ENCODE data around the gene AGPAT2. TPM values are rescaled to one million over a fixed set of nuclear protein-coding genes. Genes with fewer than 3 reads are reported as not detected.

Gene AGPAT2
- polyA plus RNA-seq, 1 of the 3 experiments (the other 2 are of a cell fraction): 46.8 TPM

- Histone ChIP-seq H3K9me3 (no peaks in the 10 kb centered on the region), H3K4me2 (peak overlapping the region; percentile 100), H4K20me1 (ENCODE audit: insufficient read depth) (peaks cover 7% of the 10 kb centered on the region; the same call in 1 of the 2 replicates), H3F3A (replicated peaks; ENCODE audit: insufficient read depth) (no peaks in the 10 kb centered on the region), H3K4me3 (ENCODE audit: low read depth in 2 of 2, low read length in 1 of 2) (no peak overlapping the region), H3K4me1 (ENCODE audit: control insufficient read depth in 1 of 2, insufficient read depth in 2 of 2, low read depth in 1 of 2, low read length in 1 of 2) (peaks cover 4 to 19% of the 10 kb centered on the region in 2 experiments; a peak in 2 of 4 replicates), H3K79me2 (ENCODE audit: insufficient read depth) (peaks cover 22% of the 10 kb centered on the region), H3K9me2 (no peaks in the 10 kb centered on the region), H3K36me3 (replicated peaks in 1 of 2; ENCODE audit: control insufficient read depth in 1 of 2, insufficient read depth in 2 of 2, low read length in 1 of 2) (no peaks in the 10 kb centered on the region), H2AFZ (ENCODE audit: low read depth) (no peak overlapping the region), H3K9ac (no peak overlapping the region), H3K27ac (ENCODE audit: low read depth in 2 of 2, low read length in 1 of 2) (no peak overlapping the region), H3K27me3 (ENCODE audit: insufficient read depth) (no peaks in the 10 kb centered on the region)
- no peak for DNase-seq
- no peak for TF ChIP-seq TCF12 (IDR thresholded peaks at IDR 0.05)
- no peak for TF ChIP-seq JUND (IDR thresholded peaks at IDR 0.05)
- no peak for TF ChIP-seq USF1 (IDR thresholded peaks at IDR 0.05; ENCODE audit: borderline replicate concordance, low read depth)
- TF ChIP-seq RAD21 (IDR thresholded peaks at IDR 0.05; ENCODE audit: low read length): no peak
- TF ChIP-seq EZH2phosphoT487 (IDR thresholded peaks at IDR 0.05; ENCODE audit: borderline replicate concordance, low read depth): no peak
- no peak for TF ChIP-seq USF2 (IDR thresholded peaks at IDR 0.05; ENCODE audit: borderline replicate concordance, low read depth, low read length)
- no peak for TF ChIP-seq GABPA (IDR thresholded peaks at IDR 0.05; ENCODE audit: low read depth)
- TF ChIP-seq YY1 (IDR thresholded peaks at IDR 0.05; ENCODE audit: low read depth): no peak
- no peak for TF ChIP-seq MEF2A (IDR thresholded peaks at IDR 0.05; ENCODE audit: borderline replicate concordance, low read depth)
- TF ChIP-seq TEAD4 (IDR thresholded peaks at IDR 0.05; ENCODE audit: borderline replicate concordance, insufficient read depth): no peak
- TF ChIP-seq ZBTB33 (IDR thresholded peaks at IDR 0.05; ENCODE audit: borderline replicate concordance, low read depth): no peak
- no peak for TF ChIP-seq SIN3A (IDR thresholded peaks at IDR 0.05; ENCODE audit: borderline replicate concordance, low read depth, low read length)
- TF ChIP-seq SMC3 (IDR thresholded peaks at IDR 0.05; ENCODE audit: low read depth, low read length): no peak
- CTCF ChIA-PET: interaction anchor here (1.0 to 8.5 kb wide), 5 partner anchors 9 to 44 kb away, joined by 3 to 90 read pairs (median 9); no protein-coding TSS in a partner anchor
- POLR2A ChIA-PET: no interaction called here
- no CpG with 5 or more reads among the region's 7 CpGs for WGBS (ENCODE audit: low lambda C conversion rate)
Observed at GRCh38 chr9:136685216-136685615, 2.0 kb downstream of the AGPAT2 start.

GRCh38 chr9:136684799-136685198, 2.5 kb downstream of the AGPAT2 start:
- POLR2A ChIA-PET: no interaction called here
- Histone ChIP-seq H3K27me3 (ENCODE audit: insufficient read depth) (no peaks in the 10 kb centered on the region), H3K79me2 (ENCODE audit: insufficient read depth) (peaks cover 22% of the 10 kb centered on the region), H3K27ac (ENCODE audit: low read depth in 2 of 2, low read length in 1 of 2) (no peak overlapping the region), H3K4me3 (ENCODE audit: low read depth in 2 of 2, low read length in 1 of 2) (no peak overlapping the region), H3K9me3 (no peaks in the 10 kb centered on the region), H3K4me2 (0 out of 2 replicates have a peak overlapping the region, but pooled peaks have one; percentile 100), H3K9me2 (no peaks in the 10 kb centered on the region), H3K36me3 (replicated peaks in 1 of 2; ENCODE audit: control insufficient read depth in 1 of 2, insufficient read depth in 2 of 2, low read length in 1 of 2) (no peaks in the 10 kb centered on the region), H3F3A (replicated peaks; ENCODE audit: insufficient read depth) (no peaks in the 10 kb centered on the region), H3K9ac (no peak overlapping the region), H2AFZ (ENCODE audit: low read depth) (no peak overlapping the region), H3K4me1 (ENCODE audit: control insufficient read depth in 1 of 2, insufficient read depth in 2 of 2, low read depth in 1 of 2, low read length in 1 of 2) (peaks cover 4 to 22% of the 10 kb centered on the region in 2 experiments; a peak in 2 of 4 replicates), H4K20me1 (ENCODE audit: insufficient read depth) (peaks cover 10% of the 10 kb centered on the region; the same call in 1 of the 2 replicates)
- CTCF ChIA-PET: interaction anchor here (0.6 to 8.5 kb wide), 3 partner anchors 12 to 244 kb away, joined by 3 to 90 read pairs (median 10); no protein-coding TSS in a partner anchor
- DNase-seq: no peak
- WGBS (ENCODE audit: low lambda C conversion rate): 93% methylated on average over 14 of the region's 15 CpGs
- TF ChIP-seq EP300 (IDR thresholded peaks at IDR 0.05; ENCODE audit: borderline replicate concordance in 1 of 2, low read depth in 1 of 2, low read length in 1 of 2) (no peak), CHD2 (IDR thresholded peaks at IDR 0.05; ENCODE audit: low read length, partially characterized antibody) (no peak), TCF12 (IDR thresholded peaks at IDR 0.05) (no peak), FOSL2 (IDR thresholded peaks at IDR 0.05; ENCODE audit: borderline replicate concordance, low read depth) (no peak), MXI1 (IDR thresholded peaks at IDR 0.05; ENCODE audit: low read depth, low read length) (no peak), GABPA (IDR thresholded peaks at IDR 0.05; ENCODE audit: low read depth) (no peak), CTCF (IDR thresholded peaks at IDR 0.05) (no peak), IRF3 (IDR thresholded peaks at IDR 0.05; ENCODE audit: low read depth, low read length) (no peak), POLR2AphosphoS5 (IDR thresholded peaks at IDR 0.05; ENCODE audit: low read depth, low read length) (no peak), TEAD4 (IDR thresholded peaks at IDR 0.05; ENCODE audit: borderline replicate concordance, insufficient read depth) (no peak), USF2 (IDR thresholded peaks at IDR 0.05; ENCODE audit: borderline replicate concordance, low read depth, low read length) (no peak)
